Measurements from ENCODE around the gene MLLT3. TPM values are rescaled to one million over a fixed set of nuclear protein-coding genes. Genes with fewer than 3 reads are reported as not detected.

Gene MLLT3
- total and polyA plus RNA-seq, 10 donors: 2.8 to 15.2 (median 10.6) TPM

DNA sequence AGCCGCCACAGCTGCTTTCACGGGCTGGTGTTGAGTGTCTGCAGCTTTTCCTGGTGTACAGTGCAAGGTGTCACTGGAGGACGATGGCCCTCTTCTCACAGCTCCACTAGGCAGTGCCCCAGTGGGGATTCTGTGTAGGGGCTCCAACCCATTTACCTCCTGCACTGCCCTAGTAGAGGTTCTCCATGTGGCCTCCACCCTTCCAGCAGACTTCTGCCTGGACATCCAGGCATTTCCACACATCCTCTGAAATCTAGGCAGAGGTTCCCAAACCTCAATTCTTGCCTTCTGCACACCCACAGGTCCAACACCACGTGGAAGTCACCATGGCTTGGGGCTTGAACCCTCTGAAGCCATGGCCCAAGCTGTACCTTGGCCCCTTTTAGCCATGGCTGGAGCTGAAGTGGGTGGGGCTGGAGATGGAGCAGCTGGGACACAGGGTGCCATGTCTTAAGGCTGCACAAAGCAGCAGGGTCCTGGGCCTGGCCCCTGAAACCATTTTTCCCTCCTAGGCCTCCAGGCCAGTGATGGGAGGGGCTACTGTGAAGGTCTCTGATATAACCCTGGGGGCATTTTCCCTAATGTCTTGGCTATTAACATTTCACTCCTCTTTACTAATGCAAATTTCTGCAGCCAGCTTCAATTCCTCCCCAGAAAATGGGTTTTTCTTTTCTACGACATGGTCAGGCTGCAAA lies 82.0 kb downstream of the MLLT3 start:
- intact Hi-C loops (cut with DNase I; ENCODE audit: low total_unique reads): no loop called here
- no peak overlapping the region for H3K27ac ChIP-seq
- H3K4me3 ChIP-seq: no peak overlapping the region
- TF ChIP-seq POLR2A (IDR thresholded peaks at IDR 0.05) (no peak), POLR2AphosphoS5 (IDR thresholded peaks at IDR 0.05) (no peak)
- TF ChIP-seq, protein P1, sequence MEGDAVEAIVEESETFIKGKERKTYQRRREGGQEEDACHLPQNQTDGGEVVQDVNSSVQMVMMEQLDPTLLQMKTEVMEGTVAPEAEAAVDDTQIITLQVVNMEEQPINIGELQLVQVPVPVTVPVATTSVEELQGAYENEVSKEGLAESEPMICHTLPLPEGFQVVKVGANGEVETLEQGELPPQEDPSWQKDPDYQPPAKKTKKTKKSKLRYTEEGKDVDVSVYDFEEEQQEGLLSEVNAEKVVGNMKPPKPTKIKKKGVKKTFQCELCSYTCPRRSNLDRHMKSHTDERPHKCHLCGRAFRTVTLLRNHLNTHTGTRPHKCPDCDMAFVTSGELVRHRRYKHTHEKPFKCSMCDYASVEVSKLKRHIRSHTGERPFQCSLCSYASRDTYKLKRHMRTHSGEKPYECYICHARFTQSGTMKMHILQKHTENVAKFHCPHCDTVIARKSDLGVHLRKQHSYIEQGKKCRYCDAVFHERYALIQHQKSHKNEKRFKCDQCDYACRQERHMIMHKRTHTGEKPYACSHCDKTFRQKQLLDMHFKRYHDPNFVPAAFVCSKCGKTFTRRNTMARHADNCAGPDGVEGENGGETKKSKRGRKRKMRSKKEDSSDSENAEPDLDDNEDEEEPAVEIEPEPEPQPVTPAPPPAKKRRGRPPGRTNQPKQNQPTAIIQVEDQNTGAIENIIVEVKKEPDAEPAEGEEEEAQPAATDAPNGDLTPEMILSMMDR (IDR thresholded peaks at IDR 0.05 in 8 of 11, conservative IDR thresholded peaks at IDR 0.05 in 3 of 11): no peak
- H3K36me3 ChIP-seq: peaks cover 0 to 10% (median 0%) of the 10 kb centered on the region in 6 donors
- H3K4me1 ChIP-seq: no peaks in the 10 kb centered on the region
- DNase-seq: no peak
- 88 to 97% (median 92%) methylated on average over 4 to 5 of the region's 5 CpGs for WGBS, 5 donors
- peaks cover 8 to 30% (median 27%) of the 10 kb centered on the region in 8 donors for H3K9me3 ChIP-seq
- H3K27me3 ChIP-seq (replicated peaks in 1 of 7): no peaks in the 10 kb centered on the region

DNA sequence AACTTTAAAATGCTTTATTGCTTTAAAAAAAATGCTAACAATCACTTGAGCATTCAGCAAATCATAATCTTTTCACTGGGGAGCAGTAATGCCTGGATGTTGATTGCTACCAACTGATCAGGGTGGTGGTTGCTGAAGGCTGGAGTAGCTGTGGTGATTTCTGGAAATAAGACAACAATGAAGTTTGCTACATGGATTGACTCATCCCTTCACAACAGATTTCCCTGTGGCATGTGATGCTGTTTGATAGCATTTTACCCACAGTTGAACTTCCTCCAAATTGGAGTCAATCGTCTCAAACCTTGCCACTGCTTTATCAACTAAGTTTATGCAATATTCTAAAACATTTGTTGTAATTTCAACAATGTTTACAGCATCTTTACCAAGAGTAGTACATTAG lies 83.3 kb downstream of the MLLT3 start:
- Histone ChIP-seq H3K27me3 (replicated peaks in 1 of 7) (no peaks in the 10 kb centered on the region), H3K4me1 (no peaks in the 10 kb centered on the region), H3K27ac (no peak overlapping the region), H3K36me3 (peaks cover 0 to 10% (median 0%) of the 10 kb centered on the region in 6 donors), H3K9me3 (peaks cover 8 to 30% (median 27%) of the 10 kb centered on the region in 8 donors), H3K4me3 (no peak overlapping the region)
- DNase-seq: no peak
- intact Hi-C loops (cut with DNase I; ENCODE audit: low total_unique reads): no loop called here
- TF ChIP-seq POLR2A (IDR thresholded peaks at IDR 0.05) (no peak), POLR2AphosphoS5 (IDR thresholded peaks at IDR 0.05) (no peak)
- 48 to 82% (median 75%) methylated on average over 1 of the region's 1 CpG for WGBS, 5 donors

DNA sequence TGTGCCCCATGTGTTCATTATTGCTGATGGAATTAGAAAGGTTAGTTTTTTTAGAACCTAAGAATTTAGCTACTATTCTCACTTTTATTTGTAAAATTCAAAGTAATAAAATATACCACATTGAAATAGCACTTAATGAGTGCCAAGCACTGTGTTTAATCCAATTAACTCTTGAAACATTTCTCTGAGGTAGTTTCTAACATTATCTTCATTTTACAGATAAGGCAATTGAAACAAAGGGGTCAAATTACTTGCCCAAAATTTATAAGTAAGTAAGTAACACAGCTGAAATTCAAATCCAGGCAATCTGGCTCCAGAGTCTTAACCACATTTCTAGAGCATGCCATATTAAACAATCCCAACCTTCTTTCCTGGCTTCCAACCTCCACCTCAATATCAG lies 84.2 kb downstream of the MLLT3 start:
- Histone ChIP-seq H3K9me3 (peaks cover 8 to 30% (median 27%) of the 10 kb centered on the region in 8 donors), H3K36me3 (peaks cover 0 to 10% (median 0%) of the 10 kb centered on the region in 6 donors), H3K27me3 (replicated peaks in 1 of 7) (no peaks in the 10 kb centered on the region), H3K4me1 (no peaks in the 10 kb centered on the region), H3K4me3 (no peak overlapping the region), H3K27ac (no peak overlapping the region)
- TF ChIP-seq POLR2AphosphoS5 (IDR thresholded peaks at IDR 0.05): no peak
- TF ChIP-seq, protein P1 (IDR thresholded peaks at IDR 0.05 in 8 of 11, conservative IDR thresholded peaks at IDR 0.05 in 3 of 11): no peak
- TF ChIP-seq POLR2A (IDR thresholded peaks at IDR 0.05): no peak
- DNase-seq: no peak
- intact Hi-C loops (cut with DNase I; ENCODE audit: low total_unique reads): no loop called here

DNA sequence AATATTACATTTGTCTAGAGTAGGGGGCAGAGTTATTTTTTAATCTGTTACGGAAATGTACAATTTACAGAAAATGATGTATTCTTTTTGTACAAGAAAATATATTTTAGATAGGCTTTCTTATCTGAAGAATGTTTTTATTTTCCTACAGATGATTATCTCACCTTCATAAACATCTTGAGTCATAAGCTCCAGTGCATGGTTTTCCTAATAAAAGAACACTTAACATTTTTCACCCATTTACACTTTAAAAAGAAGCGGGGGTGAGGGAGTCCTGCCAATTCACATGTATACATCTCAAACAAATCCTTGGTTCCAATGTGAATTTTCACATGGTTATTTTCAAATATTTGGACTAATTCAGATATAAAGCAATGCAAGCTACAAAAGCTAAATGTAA lies 85.0 kb downstream of the MLLT3 start:
- H3K36me3 ChIP-seq: peaks cover 0 to 10% (median 0%) of the 10 kb centered on the region in 6 donors
- DNase-seq: no peak
- WGBS, 5 donors: 49 to 91% (median 51%) methylated on average over 2 of the region's 2 CpGs
- H3K4me3 ChIP-seq: no peak overlapping the region
- intact Hi-C loops (cut with DNase I; ENCODE audit: low total_unique reads): no loop called here
- no peak overlapping the region for H3K27ac ChIP-seq
- H3K9me3 ChIP-seq: peaks cover 8 to 30% (median 27%) of the 10 kb centered on the region in 8 donors
- TF ChIP-seq, protein P1 (IDR thresholded peaks at IDR 0.05 in 8 of 11, conservative IDR thresholded peaks at IDR 0.05 in 3 of 11): no peak
- TF ChIP-seq POLR2AphosphoS5 (IDR thresholded peaks at IDR 0.05) (no peak), POLR2A (IDR thresholded peaks at IDR 0.05) (no peak)
- H3K27me3 ChIP-seq (replicated peaks in 1 of 7): no peaks in the 10 kb centered on the region
- H3K4me1 ChIP-seq: no peaks in the 10 kb centered on the region

All from spleen (tissue), 11 donors.